GM18520 (cell line): ENCODE measurements around the gene EPB41L1.

Experiments used
- ATAC-seq: cut with Tn5 transposase; IDR thresholded peaks from one replicate; pipeline ENCODE4 v1.9.1; 2021; ENCODE audit not compliant: unreplicated experiment

EPB41L1 gene

DNA sequence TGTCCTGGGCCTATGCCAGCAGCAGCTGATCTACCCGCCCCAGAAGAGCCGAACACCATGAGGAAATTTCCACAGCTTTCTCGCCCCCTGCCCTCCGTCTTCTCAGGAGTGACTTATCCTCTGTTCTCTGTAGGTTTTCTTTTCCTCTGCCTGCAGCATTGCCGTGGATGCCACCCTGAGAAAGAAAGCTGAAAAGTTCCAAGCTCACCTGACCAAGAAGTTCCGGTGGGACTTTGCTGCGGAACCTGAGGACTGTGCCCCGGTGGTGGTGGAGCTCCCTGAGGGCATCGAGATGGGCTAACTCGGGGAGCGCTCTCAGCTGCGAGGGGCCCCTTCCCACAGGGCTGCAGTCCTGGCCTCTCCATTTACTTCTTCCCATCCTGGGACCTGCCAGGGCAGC lies 100.9 kb downstream of the EPB41L1 start:
- no peak for ATAC-seq

DNA sequence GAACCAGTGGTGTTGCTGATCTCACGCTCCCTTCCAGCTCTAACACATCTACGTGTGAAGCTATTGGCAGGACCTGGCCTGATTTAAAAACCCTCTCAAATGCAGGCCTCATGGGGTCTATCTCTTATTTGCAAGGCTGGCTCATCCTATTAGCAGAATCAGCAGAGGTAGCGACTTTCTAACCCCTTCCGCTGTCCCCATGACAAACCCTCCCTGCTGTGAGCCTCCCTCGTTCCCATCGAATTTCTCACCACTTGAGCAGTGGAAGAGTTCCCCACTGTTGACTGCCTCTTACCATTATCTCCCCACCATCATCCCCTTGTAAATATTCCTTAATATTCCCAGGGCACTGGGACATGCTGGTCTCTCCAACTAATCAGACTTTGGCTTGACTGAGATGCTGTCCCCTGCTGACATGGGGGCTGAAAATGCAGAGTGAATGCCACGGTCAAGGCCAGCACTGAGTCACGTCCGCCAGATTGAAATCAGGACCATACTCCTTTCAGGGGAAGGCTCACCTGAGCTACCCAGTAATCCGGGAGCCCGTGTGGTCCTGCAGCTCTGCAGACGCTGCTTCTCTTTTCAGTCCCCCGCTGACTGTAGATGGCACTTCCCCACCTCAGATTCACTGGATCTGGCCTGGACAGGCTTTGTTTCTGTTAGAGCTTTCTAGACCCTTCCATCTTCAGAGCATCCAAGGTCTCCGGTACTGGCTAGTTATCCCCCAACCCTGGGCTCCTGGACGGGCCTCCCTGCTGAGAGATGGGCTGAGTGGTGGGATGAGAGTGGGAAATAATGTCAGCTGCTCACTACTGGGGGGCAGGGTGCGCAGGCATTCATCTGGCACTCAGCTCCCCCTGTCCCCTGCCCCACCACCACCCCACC lies 104.9 kb downstream of the EPB41L1 start:
- ATAC-seq, result no peak

DNA sequence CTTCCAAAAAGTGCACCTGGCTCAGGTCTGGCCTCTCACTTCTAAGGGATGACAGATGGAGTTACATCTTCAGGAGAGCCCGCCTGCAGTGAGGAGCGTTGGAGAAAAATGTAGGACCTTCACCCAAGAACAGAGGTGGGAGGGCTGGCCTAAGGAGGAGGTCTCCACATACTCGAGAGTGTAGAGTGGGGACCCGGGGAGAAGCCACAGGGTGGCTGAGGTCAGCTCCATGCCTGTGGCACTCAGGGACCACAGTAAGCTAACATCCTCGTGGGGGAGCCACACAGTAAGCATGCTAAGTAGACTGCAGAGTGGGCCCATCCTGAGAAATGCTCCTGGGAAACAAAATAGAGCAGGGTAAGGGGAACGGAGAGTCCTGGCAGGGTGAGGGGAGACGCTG lies 105.8 kb downstream of the EPB41L1 start:
- ATAC-seq, result no peak

DNA sequence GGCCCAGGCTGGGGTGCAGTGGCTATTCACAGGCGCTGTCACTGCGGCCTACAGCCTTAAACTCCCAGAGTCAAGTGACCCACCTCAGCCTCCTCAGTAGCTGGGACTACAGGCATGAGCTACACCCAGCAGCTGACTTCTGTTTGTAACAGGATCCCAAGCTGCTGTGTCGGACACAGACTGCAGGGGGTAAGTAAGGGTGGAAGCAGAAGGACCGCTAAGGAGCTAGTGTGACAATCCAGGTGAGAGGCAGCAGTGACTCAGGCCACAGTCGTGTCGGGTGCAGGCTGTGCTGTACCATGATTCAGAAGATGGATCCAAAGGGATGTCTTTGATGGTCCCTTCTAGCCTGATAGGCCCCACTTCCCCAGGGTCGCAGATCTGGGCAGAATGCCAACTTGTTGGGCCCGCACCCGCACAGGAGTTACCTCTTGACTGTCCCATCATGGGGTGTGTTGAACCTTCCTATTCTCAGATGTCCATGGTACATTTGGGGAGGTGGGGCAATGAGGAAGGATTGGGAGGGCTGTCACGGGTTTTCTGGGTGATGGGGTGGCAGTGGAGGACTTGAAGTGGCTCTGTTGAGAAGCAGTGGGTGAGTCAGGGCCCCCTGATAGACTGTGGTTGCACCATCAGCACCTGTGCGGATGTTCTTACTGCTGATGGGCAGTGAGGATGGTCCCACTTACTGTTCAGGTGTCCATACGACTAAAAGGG lies 107.0 kb downstream of the EPB41L1 start:
- ATAC-seq, result no peak

DNA sequence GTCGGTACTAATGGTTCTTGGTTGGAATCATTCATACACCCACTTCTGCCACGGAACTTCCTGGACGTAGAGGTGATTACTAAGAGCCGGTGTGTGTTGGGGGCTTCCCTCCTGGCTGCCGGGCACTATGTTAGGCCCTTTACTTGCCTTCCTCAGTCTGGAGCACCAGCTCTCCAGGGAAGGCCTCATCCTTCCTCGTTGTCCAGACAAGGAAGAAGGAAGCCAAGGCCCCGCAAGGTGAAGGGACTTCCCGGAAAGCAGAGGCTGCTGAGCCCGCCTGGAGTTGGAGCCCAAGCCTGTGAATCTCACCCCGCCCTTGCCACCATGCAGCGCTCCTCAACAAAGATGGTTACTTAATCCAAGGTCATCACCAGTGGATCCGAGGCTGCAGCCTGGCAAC lies 107.9 kb downstream of the EPB41L1 start:
- no peak for ATAC-seq

DNA sequence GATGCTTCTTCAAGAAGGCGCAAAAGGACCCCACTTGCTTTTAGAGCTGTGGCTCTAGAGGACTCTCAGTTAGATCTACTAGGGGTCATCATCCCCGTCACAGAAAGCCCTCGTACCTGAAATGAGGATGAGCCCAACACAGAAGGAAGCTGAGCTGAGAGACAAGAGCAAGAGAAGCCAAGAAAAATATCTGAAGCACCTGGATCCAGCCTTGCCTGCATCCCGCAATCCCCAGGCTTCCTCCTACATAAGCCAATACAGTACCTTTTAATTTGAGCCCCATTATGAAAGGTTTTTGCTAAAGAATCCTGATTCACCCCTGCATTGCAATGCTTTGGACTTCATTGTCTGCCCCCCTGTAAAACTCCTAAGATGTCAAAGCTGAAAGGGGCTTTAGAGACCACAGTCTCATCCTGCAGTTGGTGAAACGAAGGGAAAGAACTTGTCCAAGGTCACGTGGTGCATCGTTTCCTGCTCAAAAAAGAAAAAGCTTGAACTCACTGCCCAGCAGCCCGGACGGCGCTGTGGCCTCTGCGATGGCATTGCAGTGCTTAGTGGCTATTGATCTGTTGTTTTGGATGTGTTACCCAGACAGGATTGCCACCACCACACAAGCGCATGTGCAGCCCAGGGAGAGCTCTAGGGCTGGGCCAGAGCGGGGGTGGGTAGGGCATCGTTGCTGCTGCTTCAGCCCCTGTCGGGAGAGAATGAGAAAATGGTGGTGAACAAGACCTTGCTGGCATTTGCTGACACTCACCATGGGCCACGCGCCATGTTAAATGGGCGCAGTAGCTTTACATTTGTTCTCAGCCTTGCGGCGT lies 110.1 kb downstream of the EPB41L1 start:
- ATAC-seq, result no peak

DNA sequence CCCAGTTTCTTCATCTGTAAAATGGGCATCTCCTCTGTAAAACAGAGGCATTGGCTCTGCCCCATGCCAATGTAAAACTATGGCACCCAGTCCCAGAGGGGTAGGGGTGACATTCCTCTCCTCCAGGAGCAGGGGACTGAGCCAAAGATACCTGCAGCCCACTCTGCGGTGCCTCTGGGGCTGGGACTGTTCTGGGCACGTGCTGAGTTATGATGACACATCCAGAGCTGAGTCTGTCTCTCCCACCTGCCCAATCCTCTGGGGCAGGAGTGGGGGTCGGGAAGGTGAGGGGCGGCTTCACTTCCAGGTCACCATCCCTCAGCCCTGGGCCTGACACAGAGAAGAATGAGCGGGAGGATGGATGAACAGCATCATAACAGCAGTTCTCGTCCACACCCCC lies 111.6 kb downstream of the EPB41L1 start:
- no peak for ATAC-seq

DNA sequence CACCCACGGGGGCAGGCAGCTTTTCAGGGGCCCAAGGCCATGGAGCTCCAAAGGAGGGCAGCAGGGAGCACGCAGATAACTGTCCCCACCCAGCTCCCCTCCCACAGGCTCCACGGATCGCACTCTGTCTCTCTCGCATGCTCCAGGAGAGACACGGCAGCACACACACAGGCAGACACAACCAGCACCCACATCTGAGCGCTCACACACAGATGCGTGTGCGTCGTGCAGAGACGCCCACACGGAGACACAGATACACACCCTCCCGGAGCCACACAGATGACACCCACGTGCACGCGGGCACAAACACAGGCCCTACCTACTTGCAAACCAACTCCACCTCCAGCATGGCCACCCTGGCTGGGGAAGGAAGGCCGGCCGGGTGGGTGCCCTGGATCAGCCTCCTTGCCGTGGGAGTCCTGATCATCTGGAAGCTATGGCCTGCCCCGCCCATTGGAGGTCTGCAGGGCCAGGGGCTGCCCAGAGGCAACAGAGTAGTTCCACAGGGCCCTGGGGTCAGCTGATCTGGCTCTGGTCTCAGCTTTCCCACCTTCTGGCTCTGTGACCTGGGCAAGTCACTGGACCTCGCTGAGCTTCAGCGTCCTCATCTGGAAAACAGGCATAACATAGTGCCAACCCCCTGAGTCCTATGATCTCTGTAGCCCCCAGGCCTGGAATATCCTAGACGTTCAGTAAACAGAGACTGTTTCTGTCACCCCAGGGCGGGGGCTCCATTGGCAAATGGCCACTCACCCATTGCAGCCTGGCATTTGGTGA lies 113.3 kb downstream of the EPB41L1 start:
- ATAC-seq, result no peak

DNA sequence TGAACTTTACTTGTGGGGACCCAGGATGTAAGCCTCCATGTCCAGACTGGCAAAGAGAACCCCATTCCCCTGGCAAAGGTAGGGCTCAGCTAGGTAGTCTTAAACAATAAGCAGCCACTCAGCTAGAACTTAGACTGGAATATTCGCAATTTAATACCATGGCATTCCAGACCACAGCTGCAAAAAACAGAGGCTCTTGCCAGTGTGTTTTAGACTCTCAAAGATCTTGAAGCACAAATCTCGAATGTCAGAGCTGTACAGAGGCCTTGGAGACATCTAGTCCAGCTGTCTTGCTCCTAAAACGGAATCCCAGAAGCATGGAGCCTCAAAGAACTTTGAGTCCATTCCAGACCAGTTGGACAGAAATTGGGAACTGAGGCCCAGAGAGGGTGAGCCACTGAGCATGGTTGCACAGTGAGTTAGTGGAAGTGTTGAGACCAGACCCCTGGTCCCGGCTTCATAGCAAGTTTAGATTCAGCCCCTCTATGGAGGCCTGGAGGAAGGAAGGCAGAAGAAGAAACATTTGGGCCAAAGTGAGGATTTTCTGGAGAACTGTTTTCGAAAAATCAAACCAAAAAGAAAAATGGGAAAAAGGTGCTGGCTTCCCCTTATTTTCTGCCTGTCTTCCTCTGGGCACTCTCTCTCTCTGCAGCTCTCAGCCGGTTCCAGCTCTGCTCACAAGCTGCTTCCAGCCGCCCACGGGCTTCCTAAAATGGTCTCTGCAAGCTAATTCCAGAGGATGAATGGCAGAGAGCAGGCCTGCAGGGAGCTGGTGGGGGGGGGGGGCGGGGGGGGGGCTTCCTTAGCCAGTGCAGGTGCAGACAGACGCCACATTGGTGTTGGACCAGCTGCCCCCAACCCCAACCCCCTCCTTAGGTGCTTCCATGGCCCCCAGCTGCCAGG lies 114.2 kb downstream of the EPB41L1 start:
- ATAC-seq, result no peak

DNA sequence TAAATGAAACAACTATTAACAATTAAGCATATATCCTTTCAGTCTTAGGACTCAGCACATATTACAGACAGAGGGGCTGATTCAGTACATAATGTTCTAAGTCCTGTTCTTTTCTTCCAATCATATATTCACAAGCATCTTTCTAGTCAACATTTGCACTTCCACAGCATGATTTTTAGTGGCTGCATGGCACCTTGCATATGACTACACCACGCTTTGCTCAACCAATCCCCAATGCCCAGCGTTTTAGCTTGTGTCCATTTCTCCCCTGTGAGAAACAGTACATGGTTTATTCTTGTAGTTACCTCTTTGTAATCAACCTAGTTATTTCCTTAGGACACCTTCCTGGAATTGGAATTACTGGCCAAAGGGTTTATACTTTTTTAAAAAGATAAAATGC lies 115.0 kb downstream of the EPB41L1 start:
- ATAC-seq, result no peak

DNA sequence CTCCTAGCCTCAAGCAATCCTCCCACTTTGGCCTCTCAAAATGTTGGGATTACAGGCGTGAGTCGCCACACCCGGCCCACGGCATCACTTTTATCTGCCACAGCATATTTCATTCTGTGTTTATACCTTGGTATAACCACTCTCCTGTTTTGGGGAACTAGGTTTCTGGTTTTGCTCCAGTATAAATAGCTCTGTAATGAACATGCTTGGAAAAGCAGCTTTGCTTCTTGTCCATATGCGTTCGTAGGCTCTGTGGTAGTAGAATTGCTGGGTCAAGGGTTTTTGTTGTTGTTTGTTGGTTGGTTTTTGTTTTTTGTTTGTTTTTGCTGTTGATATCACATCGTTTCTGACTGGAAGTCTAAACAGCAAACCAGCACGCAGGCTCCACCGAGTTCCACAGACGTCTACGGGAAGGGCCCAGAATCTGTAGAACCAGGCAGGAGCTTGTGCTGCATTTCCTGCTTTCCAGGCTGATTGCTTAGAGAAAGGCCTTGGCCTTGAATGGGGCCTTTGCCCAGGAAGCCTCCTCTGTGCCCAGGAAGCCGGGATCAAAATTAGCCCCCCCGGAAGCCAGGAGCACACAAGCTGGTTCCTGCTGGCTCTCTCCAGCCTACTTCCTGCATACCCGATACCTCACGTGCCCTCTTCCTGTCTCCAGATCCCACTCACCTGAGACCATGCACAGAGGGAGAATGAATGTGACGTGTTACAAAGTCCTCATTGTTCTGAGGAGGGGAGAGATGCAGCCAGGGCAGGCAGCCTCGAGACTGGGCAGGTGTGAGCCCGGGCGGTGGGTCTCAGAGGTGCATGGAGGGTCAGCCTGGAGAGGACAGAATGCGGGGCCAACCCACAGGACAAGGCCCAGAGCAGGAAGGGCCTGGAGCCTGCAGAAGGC lies 116.5 kb downstream of the EPB41L1 start:
- no peak for ATAC-seq

DNA sequence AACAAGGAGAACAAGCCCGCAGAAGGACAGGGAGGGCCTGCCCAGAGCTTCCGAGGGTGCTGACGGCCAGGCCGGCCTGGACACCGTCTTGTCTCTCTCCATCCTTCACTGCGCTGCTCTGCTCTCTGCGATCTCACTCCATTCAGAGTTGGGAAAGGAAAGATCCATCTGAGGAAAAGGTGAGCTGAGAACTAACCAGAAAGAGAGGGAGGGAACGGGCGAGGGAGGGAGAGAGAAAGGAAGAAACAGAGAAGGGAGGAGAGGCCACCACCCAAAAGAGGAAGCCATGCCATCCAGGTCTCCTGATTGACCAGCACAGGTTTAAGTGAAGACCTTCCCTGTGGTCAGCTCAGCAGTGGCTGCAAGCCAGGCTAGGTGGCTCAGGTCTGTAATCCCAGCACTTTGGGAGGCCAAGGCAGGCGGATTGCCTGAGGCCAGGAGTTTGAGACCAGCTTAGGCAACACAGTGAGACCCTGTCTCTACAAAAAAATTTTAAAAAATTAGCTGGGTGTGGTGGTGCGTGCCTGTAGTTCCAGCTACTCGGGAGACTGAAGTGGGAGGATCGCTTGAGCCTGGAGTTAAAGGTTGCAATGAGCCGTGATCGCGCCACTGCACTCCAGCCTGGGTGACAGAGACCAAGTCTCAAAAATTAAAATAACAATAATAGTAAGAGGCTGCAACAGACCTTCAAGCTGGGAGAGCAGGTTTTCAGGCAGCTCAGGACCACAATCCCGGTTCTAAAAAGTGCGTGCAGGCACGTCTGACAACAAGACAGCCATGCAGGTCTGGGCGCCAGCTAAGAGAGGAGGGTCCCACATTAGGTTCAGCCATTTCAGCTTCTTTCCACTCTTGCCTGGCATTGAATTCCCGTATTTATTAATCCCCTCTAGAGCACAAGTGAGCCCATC lies 117.4 kb downstream of the EPB41L1 start:
- ATAC-seq, result no peak

DNA sequence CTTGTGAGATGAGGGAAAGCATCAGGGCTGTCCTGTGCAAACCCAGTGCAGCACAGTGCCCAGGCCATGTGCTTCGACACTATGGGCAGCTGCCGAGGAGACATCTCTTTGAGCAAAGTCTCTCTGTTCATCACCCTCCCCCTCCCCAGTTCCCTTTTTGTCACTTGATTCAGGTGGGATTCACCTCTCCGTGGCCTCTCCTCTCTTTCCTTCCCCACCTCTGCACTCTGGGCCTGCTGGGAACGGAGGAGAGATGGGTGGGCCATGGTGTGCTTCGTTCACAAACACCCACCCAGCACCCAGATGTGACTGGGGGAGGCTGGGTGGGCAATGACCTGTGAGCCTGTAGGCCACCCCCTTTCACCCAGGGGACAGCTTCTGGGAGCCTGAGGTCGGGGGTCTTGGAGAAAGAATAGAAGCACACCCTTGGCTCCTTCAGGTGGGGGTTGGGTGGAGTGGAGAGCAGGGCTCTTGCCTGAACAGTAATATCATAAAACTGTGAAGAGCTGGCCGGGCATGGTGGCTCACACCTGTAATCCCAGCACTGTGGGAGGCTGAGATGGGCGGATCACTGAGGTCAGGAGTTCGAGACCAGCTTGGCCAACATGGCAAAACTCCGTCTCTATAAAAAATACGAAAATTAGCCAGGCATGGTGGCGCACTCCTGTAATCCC lies 118.1 kb downstream of the EPB41L1 start:
- ATAC-seq, result no peak

DNA sequence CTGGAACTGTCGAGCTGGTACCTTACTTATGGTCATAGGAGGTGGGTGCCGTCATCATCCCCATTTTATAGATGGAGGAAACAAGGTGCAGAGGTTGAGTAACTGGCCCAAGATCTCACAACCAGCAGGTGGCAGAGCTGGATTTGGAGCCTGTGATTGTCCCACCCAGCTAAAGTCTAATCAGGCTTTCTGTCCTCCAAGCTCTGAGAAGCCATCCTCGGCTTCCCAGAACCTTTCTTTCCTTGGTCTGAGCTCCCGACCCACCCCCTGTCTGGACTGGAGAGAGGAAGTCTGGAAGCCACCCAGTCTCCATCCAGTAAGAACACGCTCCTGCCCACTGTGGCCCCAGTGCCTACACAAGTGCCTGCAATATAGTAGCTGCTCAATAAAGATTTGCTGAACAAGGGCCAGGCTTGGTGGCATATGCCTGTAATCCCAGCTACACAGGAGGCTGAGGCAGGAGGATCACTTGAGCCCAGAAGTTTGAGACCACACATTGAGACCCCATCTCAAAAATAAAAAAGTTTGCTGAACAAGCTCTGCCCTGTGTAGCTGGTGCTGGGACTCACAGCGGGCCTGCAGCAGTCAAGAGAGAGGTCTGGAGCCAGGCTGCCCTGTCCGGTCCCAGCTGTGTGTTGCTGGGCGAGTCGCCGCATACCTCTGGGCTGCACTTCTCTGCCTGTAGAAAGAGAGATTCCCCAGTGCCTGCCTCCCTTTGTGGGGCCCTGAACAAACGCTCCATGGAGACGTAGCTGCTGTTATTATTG lies 119.1 kb downstream of the EPB41L1 start:
- ATAC-seq, result no peak

DNA sequence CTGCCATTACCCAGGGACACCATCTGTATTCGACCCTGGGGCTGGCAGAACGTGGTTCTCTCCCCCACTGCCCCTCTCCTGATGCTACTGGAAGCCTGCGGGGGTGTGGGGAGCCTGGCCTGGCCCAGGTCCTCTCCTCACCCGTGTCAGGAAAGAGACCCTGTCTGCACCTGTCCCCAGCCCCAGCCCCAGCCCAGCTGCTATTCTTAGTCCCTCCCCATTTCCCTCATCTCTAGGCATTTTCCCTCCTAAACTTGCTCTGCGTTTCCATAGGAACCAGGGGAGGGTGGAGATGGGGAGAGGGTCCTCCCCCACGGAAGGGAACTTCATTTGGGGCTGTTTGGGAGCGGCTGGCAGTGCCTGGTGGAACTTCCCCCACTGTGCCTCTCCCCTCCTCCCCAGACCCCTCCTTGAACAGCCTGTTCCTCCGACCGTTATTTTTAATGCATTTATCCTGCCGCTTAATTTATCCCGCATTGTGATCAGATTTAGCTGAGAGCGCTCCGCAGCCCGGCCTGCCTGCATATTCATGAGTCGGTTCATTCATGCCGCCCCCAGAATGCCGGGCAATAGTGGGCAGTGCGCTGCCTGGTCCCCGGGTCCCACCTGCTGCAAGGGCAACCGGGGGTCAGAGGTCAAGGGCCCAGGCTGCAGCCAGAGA lies 119.8 kb downstream of the EPB41L1 start:
- ATAC-seq, result no peak

DNA sequence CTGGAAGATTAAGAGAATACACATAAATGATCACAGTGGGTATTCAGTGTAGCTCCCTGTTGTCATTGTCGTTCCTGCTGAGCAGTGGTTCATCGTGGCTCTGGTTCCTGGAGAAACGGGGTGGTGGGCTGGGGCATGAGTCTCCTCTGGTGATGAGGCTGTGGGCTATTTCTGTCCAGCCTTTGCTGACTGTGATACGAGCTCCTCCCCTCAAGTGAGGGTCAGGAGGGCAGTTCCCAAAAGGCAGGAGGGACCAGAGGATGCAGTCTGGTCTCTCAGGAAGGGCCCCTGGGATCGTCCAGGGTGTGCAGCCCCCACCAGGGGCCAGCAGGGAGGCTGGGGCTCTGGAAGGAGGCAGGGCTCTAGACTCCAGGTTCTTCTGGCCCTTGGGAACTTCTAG lies 120.5 kb downstream of the EPB41L1 start:
- no peak for ATAC-seq
